Fibroblast of the aortic adventitia (primary cell): ENCODE results near the gene VOPP1. TPM values are rescaled to one million over a fixed set of nuclear protein-coding genes. Genes with fewer than 3 reads are reported as not detected.
A peak's percentile ranks its signal among the peaks of the same experiment; 100 is the strongest.

Experiments used
- DNase-seq: peaks from one replicate; pipeline ENCODE4 v3.0.0-alpha.2; 2010; ENCODE audit warnings: low read depth
- H3K4me3 ChIP-seq: 2 replicates; pipeline ENCODE4 v1.5.1; 2011; ENCODE audit warnings: low read depth, mild to moderate bottlenecking, control low read depth, low read length, moderate library complexity
- CTCF ChIP-seq: IDR thresholded peaks from 2 replicates; pipeline ENCODE4 v1.5.1; 2011; ENCODE audit warnings: mild to moderate bottlenecking, low read length, control low read depth, inconsistent platforms; ENCODE audit not compliant: insufficient read depth
- total RNA-seq: library from RNA; depleted of rRNA; stranded (reverse); fragments of >200 nt; gene quantifications from 2 replicates; pipeline ENCODE4 v1.2.3, GENCODE V29; 2012; ENCODE audit warnings: low replicate concordance

VOPP1 gene
- total RNA-seq, 1 donor = 89.4 TPM

GRCh38 chr7:55432939-55433784 lies 139.1 kb downstream of the VOPP1 start:
- peak; percentile 50 for DNase-seq
- H3K4me3 ChIP-seq = no peak overlapping the region
- TF ChIP-seq CTCF = peak; percentile 49

GRCh38 chr7:55432506-55432905 lies 139.8 kb downstream of the VOPP1 start:
- TF ChIP-seq CTCF = no peak
- no peak for DNase-seq
- no peak overlapping the region for H3K4me3 ChIP-seq

- TF ChIP-seq CTCF = no peak
- no peak for DNase-seq
Measured at GRCh38 chr7:55431898-55432297, 140.4 kb downstream of the VOPP1 start.

GRCh38 chr7:55429835-55430499 lies 142.3 kb downstream of the VOPP1 start:
- no peak overlapping the region for H3K4me3 ChIP-seq
- no peak for TF ChIP-seq CTCF
- DNase-seq = no peak

More at GRCh38 chr7:55431898-55432297, 140.4 kb downstream of the VOPP1 start:
- H3K4me3 ChIP-seq = no peak overlapping the region

- no peak for TF ChIP-seq CTCF
- DNase-seq = no peak
- no peak overlapping the region for H3K4me3 ChIP-seq
Measured at GRCh38 chr7:55427800-55428199, 144.5 kb downstream of the VOPP1 start.

GRCh38 chr7:55427342-55427741 lies 145.0 kb downstream of the VOPP1 start:
- TF ChIP-seq CTCF = no peak
- no peak for DNase-seq
- no peak overlapping the region for H3K4me3 ChIP-seq
